SW480 (cell line): ENCODE data around the gene CDH11.

Source experiments
- DNase-seq: peaks from one replicate; pipeline ENCODE4 v3.0.0-alpha.2; 2016; ENCODE audit warnings: low spot score

CDH11 gene

DNA sequence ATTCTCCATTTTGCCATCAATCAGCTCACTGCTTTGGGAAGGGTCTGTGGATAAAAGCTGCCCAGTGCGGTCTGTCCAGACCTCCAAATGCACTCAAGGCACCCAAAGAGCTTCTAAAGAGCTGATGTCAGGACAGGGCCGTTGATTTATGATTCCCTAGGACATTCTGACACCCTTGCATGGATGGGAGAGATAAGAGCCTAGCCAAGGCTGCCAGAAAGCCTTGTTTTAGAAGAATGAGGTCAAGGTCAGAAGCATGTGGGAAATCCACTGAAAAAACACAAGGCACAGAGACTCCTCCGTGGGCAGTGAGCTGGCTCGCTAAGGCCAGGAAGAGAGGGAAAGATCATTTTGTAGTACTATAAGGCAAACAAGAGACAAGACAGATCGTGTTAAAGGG, 214.0 kb downstream of the CDH11 start:
- no peak for DNase-seq

DNA sequence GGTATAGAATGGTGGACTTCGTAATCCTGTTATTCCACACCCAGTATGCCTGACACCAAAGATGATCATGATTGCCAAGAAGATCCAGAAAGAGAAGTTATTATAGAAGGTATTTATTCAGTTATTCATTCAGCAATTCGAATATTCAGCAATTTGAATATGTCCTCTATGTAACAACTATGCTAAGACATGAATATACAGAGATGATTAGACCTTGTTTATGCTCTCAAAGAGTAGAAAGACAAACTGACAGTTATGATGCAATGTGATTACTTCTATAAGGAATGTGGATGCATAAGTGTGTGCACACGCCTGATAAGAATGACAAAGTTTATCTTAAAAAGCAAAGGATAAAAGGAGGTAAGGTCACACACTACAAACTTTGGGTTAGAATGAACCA, 218.1 kb downstream of the CDH11 start:
- no peak for DNase-seq

DNA sequence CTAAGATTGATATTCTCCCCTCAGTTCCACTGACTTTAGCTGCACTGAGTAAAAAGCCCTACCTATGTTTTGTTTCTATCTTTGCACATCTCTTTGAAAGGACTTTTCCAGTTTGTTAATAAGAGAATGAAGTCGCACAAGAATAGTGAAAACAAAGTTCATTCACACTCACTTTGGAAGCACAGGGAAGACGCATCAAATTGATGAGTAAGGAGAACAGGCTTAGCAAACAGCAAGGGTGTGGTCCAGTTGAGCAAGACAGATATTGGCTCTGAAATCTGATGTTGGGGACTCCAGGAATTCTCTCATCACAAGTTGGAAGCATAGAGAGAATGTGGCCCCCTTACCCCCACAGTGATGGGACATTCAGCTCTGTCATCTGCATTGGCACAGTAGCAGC, 221.3 kb downstream of the CDH11 start:
- no peak for DNase-seq

DNA sequence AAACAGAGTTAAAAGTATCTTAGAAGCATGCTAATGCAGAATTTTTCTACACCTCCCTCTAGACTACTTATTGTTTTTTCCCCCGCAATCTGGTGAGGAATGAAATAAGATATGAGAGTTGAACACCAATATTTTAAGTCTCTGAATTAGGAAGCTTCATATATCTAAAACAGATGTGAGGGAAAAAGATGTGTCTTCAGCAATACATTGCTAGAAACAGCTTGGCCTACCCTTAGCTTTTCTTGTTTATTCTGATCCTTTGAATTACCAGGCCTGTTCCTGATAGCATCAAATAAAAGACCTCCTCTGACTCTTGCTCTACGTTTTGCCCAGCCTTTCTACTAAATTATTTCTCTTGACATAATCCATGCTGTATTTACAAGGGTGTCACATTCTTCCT, 221.8 kb downstream of the CDH11 start:
- no peak for DNase-seq

DNA sequence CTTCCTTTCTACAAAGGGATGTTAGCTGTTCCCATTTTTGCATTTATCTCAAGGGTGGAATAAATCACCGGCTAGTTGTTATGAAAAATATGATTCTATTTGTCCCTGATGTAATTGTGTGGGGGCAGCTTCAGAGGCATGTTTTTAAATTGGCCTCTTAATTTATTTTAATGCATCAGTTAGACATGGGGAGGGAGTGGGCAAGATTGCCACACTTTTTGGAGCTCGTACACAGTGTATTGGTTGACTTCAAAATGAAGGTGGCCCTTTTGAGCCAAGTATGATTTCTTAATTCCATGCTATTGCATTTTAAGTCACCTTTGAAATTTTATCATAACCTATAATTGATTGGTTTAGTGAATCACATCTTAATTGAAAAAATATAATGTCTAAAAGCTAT, 223.7 kb downstream of the CDH11 start:
- DNase-seq: no peak
